A549 (cell line): ENCODE data around the gene MRRF. TPM values are rescaled to one million over a fixed set of nuclear protein-coding genes. Genes with fewer than 3 reads are reported as not detected.

Experiments used
- ATAC-seq, 2 experiments: fragments of 200-7000 bp in 1 of 2; fragments of >200 bp in 1 of 2; cut with Nextera tagmentation in 1 of 2; cut with Tn5 transposase in 1 of 2; 3 replicates each; pipeline versions ENCODE4 v1.8.0 to v1.9.1; 2018 to 2020; ENCODE audit warnings: mild to moderate bottlenecking in 1 of 2, moderate library complexity in 1 of 2
- CTCF ChIA-PET: fragments of 300-600 bp; sonication (Branson Sonifier 250); formaldehyde crosslinking; extraction: SDS; loops from one replicate; lab custom pipeline; 2021; ENCODE audit warnings: antibody characterized with exemption, inconsistent platforms; lab: Yijun Ruan, JAX
- POLR2A ChIA-PET: fragments of 350-600 bp; formaldehyde crosslinking; extraction: SDS; loops from one replicate; lab custom pipeline; 2021; ENCODE audit warnings: antibody characterized with exemption, inconsistent platforms; lab: Yijun Ruan, JAX
- DNase-seq, 2 experiments: peaks; one replicate each; pipeline versions ENCODE4 v3.0.0 to v3.0.0-alpha.2; 2011 to 2016; ENCODE audit warnings: low read depth in 1 of 2, low spot score in 1 of 2
- FAIRE-seq: peaks from 2 replicates; lab custom pipeline; 2011; peaks lifted over from hg19 to GRCh38; lab: Jason Lieb, UNC
- H3K27ac ChIP-seq, 2 experiments: fragments of >200 bp; sonication (Bioruptor Twin); formaldehyde crosslinking; 3 replicates each; pipeline ENCODE4 v1.5.1; 2016 to 2017
- H3K4me1 ChIP-seq: fragments of >200 bp; sonication (Bioruptor Twin); formaldehyde crosslinking; 3 replicates; pipeline ENCODE4 v1.6.1; 2016
- H3K4me2 ChIP-seq: fragments of >200 bp; sonication (Bioruptor Twin); formaldehyde crosslinking; 3 replicates; pipeline ENCODE4 v1.6.1; 2016
- H3K4me3 ChIP-seq: fragments of >200 bp; sonication (Bioruptor Twin); formaldehyde crosslinking; 3 replicates; pipeline ENCODE4 v1.5.1; 2016
- H3K9me3 ChIP-seq: fragments of >200 bp; sonication (Bioruptor Twin); formaldehyde crosslinking; 3 replicates; pipeline ENCODE4 v1.6.1; 2016
- CEBPB ChIP-seq, 2 experiments: fragments of >200 bp in 1 of 2; sonication (Bioruptor Twin) in 1 of 2; formaldehyde crosslinking in 1 of 2; IDR thresholded peaks; 2 replicates each; pipeline ENCODE4 v1.6.1; 2012 to 2016
- CHD2 ChIP-seq: fragments of 150-350 bp; IDR thresholded peaks from 2 replicates; pipeline ENCODE4 v1.6.1; 2014; ENCODE audit warnings: low read length; ENCODE audit not compliant: partially characterized antibody
- ESRRA ChIP-seq: fragments of 150-350 bp; IDR thresholded peaks from 2 replicates; pipeline ENCODE4 v1.6.1; 2014; ENCODE audit warnings: mild to moderate bottlenecking, low read length, borderline replicate concordance
- FOSB ChIP-seq: fragments of 250-450 bp; sonication (Bioruptor Pico); IDR thresholded peaks from 2 replicates; pipeline ENCODE4 v1.5.0; 2020; ENCODE audit warnings: mild to moderate bottlenecking, moderate library complexity
- FOSL2 ChIP-seq, 2 experiments: fragments of 450-650 bp in 1 of 2; fragments of >200 bp in 1 of 2; sonication (Bioruptor Twin) in 1 of 2; formaldehyde crosslinking; IDR thresholded peaks; 2 replicates each; pipeline versions ENCODE4 v1.5.0 to v1.6.1; 2016 to 2020; ENCODE audit warnings: mild to moderate bottlenecking in 1 of 2, moderate library complexity in 1 of 2
- FOXS1 ChIP-seq: fragments of 250-450 bp; sonication (Bioruptor Pico); IDR thresholded peaks from 2 replicates; pipeline ENCODE4 v1.5.0; 2020; ENCODE audit warnings: mild to moderate bottlenecking, moderate library complexity
- HEYL ChIP-seq: fragments of 250-450 bp; sonication (Bioruptor Pico); IDR thresholded peaks from 2 replicates; pipeline ENCODE4 v1.8.0; 2021; ENCODE audit warnings: mild to moderate bottlenecking, moderate library complexity
- HOXA7 ChIP-seq: fragments of 250-450 bp; sonication (Bioruptor Pico); IDR thresholded peaks from 2 replicates; pipeline ENCODE4 v1.5.0; 2020; ENCODE audit warnings: mild to moderate bottlenecking, moderate library complexity
- HOXB5 ChIP-seq: fragments of 250-450 bp; sonication (Bioruptor Pico); IDR thresholded peaks from 2 replicates; pipeline ENCODE4 v1.5.0; 2020; ENCODE audit warnings: mild to moderate bottlenecking, moderate library complexity
- KDM1A ChIP-seq: fragments of 200-600 bp; sonication (generic); IDR thresholded peaks from 2 replicates; pipeline ENCODE4 v1.6.1; 2016; ENCODE audit warnings: low read depth, mild to moderate bottlenecking
- NR3C1 ChIP-seq: fragments of >200 bp; sonication (Bioruptor Twin); formaldehyde crosslinking; IDR thresholded peaks from 3 replicates; pipeline ENCODE4 v1.6.1; 2017
- PHF8 ChIP-seq: fragments of 200-600 bp; sonication (generic); IDR thresholded peaks from 2 replicates; pipeline ENCODE4 v1.6.1; 2016; ENCODE audit warnings: low read depth, mild to moderate bottlenecking, antibody characterized with exemption, moderate library complexity, borderline replicate concordance
- POLR2A ChIP-seq: IDR thresholded peaks from 2 replicates; pipeline ENCODE4 v1.6.1; 2012; ENCODE audit warnings: mild to moderate bottlenecking, low read length
- RAD21 ChIP-seq, 2 experiments: fragments of >200 bp in 1 of 2; sonication (Bioruptor Twin) in 1 of 2; formaldehyde crosslinking in 1 of 2; IDR thresholded peaks in 1 of 2; conservative IDR thresholded peaks in 1 of 2; 2 replicates in 1 of 2; 3 replicates in 1 of 2; pipeline ENCODE4 v1.6.1; 2012 to 2018; ENCODE audit warnings: inconsistent platforms in 1 of 2
- RARB ChIP-seq: fragments of 250-450 bp; sonication (Bioruptor Pico); IDR thresholded peaks from 2 replicates; pipeline ENCODE4 v1.8.0; 2021; ENCODE audit warnings: mild to moderate bottlenecking, moderate library complexity
- RFX5 ChIP-seq: fragments of 450-650 bp; IDR thresholded peaks from 2 replicates; pipeline ENCODE4 v1.7.1; 2014; ENCODE audit warnings: antibody characterized with exemption, mild to moderate bottlenecking, moderate library complexity
- RNF2 ChIP-seq: fragments of 200-600 bp; sonication (generic); IDR thresholded peaks from 2 replicates; pipeline ENCODE4 v1.6.1; 2016; ENCODE audit warnings: low read depth, mild to moderate bottlenecking, antibody characterized with exemption, moderate library complexity, borderline replicate concordance
- TP53 ChIP-seq: fragments of 250-450 bp; sonication (Bioruptor Pico); IDR thresholded peaks from 2 replicates; pipeline ENCODE4 v1.5.0; 2021; ENCODE audit warnings: mild to moderate bottlenecking, moderate library complexity
- ZC3H11A ChIP-seq: fragments of 450-650 bp; IDR thresholded peaks from 2 replicates; pipeline ENCODE4 v1.6.1; 2014; ENCODE audit warnings: antibody characterized with exemption, mild to moderate bottlenecking
- ZFP36 ChIP-seq: fragments of 450-650 bp; IDR thresholded peaks from 2 replicates; pipeline ENCODE4 v1.6.1; 2014; ENCODE audit warnings: borderline replicate concordance; ENCODE audit not compliant: partially characterized antibody
- WGBS: methylation state at CpG from one replicate; pipeline ENCODE4 v1.1.6; 2017; ENCODE audit errors: missing lambda C conversion rate; 5-methylcytosine and 5-hydroxymethylcytosine counted together
- polyA plus RNA-seq, 4 experiments: library from polyadenylated mRNA; depleted of rRNA in 3 of 4; stranded (reverse); fragments of >200 nt; fragmentation: RNase III in 1 of 4; extraction: RNeasy Plus Mini Kit Qiagen cat#74134 plus additional on column Dnase treatment in 1 of 4; gene quantifications; 2 replicates in 3 of 4; 3 replicates in 1 of 4; pipeline ENCODE4 v1.2.3, GENCODE V29; 2011 to 2017
- TF ChIP-seq, protein P1 (sequence below): fragments of 150-350 bp; IDR thresholded peaks from 2 replicates; pipeline ENCODE4 v1.6.1; 2014; ENCODE audit warnings: low read depth, mild to moderate bottlenecking, low read length
- TF ChIP-seq, protein P2 (sequence below): fragments of 250-450 bp; sonication (Bioruptor Pico); IDR thresholded peaks from 2 replicates; pipeline ENCODE4 v1.5.0; 2021; ENCODE audit warnings: mild to moderate bottlenecking, moderate library complexity, borderline replicate concordance
- TF ChIP-seq, protein P3 (sequence below): fragments of >200 bp; sonication (Bioruptor Twin); formaldehyde crosslinking; IDR thresholded peaks from 2 replicates; pipeline ENCODE4 v1.6.1; 2016
- TF ChIP-seq, protein P4 (sequence below): fragments of 200-600 bp; sonication (generic); IDR thresholded peaks from 2 replicates; pipeline ENCODE4 v1.6.1; 2016; ENCODE audit warnings: antibody characterized with exemption, mild to moderate bottlenecking, moderate library complexity
- TF ChIP-seq, protein P5 (sequence below): IDR thresholded peaks from 2 replicates; pipeline ENCODE4 v1.6.1; 2012

The MRRF gene
- polyA plus RNA-seq, 2 of the 4 experiments (the other 2 are of a cell fraction) = 63.6 to 107 TPM

DNA sequence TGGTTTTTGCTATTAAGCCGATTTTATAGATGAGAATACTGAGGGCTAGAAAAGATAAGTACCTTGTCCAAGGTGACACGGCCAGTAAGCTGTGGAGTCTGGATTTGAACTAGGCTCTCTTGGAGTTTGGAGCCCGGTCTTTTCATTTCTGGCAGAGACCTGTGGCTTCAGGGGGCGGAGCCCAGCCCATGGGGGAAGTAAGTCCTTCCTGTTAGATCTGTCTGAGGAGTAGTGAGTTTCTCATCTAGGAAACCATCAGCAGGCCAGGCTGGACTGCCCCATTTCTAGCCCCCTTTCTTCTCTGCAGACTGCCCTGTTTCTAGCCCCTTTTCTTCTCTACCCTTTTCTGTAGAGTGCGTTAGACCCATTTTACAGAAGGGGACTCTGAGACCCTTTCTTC, 105.6 kb downstream of the MRRF start:
- H3K4me1 ChIP-seq = 0 out of 3 replicates have a peak, but pooled peaks cover 6% of the 10 kb centered on the region
- H3K27ac ChIP-seq = no peak overlapping the region
- TF ChIP-seq NR3C1 (no peak), ZFP36 (no peak), RAD21 (conservative IDR thresholded peaks at IDR 0.05 in 1 of 2, IDR thresholded peaks at IDR 0.05 in 1 of 2) (no peak), CEBPB (IDR thresholded peaks at IDR 0.05) (no peak), KDM1A (no peak), ZC3H11A (no peak), HEYL (CRISPR knock-in tag) (no peak), RFX5 (no peak), HOXA7 (CRISPR knock-in tag) (no peak), FOSB (no peak), RNF2 (no peak), PHF8 (no peak)
- TF ChIP-seq, protein P1, sequence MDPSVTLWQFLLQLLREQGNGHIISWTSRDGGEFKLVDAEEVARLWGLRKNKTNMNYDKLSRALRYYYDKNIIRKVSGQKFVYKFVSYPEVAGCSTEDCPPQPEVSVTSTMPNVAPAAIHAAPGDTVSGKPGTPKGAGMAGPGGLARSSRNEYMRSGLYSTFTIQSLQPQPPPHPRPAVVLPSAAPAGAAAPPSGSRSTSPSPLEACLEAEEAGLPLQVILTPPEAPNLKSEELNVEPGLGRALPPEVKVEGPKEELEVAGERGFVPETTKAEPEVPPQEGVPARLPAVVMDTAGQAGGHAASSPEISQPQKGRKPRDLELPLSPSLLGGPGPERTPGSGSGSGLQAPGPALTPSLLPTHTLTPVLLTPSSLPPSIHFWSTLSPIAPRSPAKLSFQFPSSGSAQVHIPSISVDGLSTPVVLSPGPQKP = no peak
- TF ChIP-seq, protein P2, sequence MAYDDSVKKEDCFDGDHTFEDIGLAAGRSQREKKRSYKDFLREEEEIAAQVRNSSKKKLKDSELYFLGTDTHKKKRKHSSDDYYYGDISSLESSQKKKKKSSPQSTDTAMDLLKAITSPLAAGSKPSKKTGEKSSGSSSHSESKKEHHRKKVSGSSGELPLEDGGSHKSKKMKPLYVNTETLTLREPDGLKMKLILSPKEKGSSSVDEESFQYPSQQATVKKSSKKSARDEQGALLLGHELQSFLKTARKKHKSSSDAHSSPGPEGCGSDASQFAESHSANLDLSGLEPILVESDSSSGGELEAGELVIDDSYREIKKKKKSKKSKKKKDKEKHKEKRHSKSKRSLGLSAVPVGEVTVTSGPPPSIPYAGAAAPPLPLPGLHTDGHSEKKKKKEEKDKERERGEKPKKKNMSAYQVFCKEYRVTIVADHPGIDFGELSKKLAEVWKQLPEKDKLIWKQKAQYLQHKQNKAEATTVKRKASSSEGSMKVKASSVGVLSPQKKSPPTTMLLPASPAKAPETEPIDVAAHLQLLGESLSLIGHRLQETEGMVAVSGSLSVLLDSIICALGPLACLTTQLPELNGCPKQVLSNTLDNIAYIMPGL (CRISPR knock-in tag) = no peak
- TF ChIP-seq, all 56 proteins: peak for 0
- no peak for DNase-seq
- Histone ChIP-seq H3K4me2 (no peak overlapping the region), H3K4me3 (no peak overlapping the region), H3K9me3 (no peaks in the 10 kb centered on the region)
- POLR2A ChIA-PET = no interaction called here
- WGBS = 77% methylated on average over 5 of the region's 5 CpGs
- FAIRE-seq = no peak
- CTCF ChIA-PET = interaction anchor here (0.8 to 6.9 kb wide), 5 partner anchors 12 to 247 kb away, joined by 3 to 31 read pairs (median 3); no protein-coding TSS in a partner anchor
- no peak for ATAC-seq

DNA sequence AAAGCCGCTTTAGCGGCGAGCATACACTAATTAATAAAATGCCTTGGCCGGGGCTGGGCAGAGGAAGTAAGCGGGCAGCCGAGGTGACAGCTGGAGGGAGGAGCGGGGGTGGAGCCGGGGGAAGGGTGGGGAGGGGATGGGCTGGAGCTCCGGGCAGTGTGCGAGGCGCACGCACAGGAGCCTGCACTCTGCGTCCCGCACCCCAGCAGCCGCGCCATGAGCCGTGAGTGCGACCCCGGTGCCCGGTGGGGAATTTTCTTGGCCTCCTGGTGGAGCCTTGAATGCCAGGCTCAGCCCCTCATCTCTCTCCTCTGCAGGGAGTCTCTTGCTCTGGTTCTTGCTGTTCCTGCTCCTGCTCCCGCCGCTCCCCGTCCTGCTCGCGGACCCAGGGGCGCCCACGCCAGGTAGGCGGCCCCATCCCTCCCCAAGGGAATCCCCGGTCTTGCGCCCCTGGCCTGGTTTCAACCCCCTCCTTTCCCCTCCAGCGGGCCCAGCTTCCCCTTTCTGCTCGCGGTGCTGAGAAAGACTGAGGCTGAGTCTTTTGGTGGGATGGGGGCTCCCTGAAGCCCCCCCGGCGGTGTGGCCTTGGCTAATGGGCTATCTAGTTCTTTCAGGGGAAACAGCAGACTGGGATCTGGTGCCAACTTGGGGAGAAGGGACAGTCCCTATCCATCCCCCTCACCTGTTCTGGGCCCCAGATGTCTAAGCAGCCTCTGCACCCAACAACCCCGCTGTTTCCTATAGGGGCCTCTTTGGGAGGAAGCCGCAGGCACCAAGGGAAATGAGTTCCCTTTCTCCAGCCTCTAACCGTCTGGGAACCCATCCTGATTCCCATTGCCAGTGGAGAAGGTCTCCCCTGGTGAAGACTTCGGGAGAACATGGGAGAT, 106.4 kb downstream of the MRRF start, which contains the start of gene PTGS1:
TSS of gene PTGS1 (plus strand) at position 156 of the 887 bp plus-strand sequence. CDS start at position 217, 61 bp downstream.
- whole genome bisulfite sequencing = 70% methylated on average over 30 of the region's 39 CpGs
- TF ChIP-seq ZC3H11A (no peak), FOSL2 (IDR thresholded peaks at IDR 0.05) (no peak), FOSL2 (CRISPR knock-in tag; IDR thresholded peaks at IDR 0.05) (no peak), FOXS1 (CRISPR knock-in tag) (no peak), HOXB5 (CRISPR knock-in tag) (no peak), POLR2A (no peak), RNF2 (no peak), KDM1A (no peak), CHD2 (no peak), FOSB (no peak), TP53 (CRISPR knock-in tag) (no peak), RARB (CRISPR knock-in tag) (no peak), HEYL (CRISPR knock-in tag) (no peak), ESRRA (no peak)
- TF ChIP-seq, protein P3, sequence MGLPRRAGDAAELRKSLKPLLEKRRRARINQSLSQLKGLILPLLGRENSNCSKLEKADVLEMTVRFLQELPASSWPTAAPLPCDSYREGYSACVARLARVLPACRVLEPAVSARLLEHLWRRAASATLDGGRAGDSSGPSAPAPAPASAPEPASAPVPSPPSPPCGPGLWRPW = no peak
- TF ChIP-seq, protein P4, sequence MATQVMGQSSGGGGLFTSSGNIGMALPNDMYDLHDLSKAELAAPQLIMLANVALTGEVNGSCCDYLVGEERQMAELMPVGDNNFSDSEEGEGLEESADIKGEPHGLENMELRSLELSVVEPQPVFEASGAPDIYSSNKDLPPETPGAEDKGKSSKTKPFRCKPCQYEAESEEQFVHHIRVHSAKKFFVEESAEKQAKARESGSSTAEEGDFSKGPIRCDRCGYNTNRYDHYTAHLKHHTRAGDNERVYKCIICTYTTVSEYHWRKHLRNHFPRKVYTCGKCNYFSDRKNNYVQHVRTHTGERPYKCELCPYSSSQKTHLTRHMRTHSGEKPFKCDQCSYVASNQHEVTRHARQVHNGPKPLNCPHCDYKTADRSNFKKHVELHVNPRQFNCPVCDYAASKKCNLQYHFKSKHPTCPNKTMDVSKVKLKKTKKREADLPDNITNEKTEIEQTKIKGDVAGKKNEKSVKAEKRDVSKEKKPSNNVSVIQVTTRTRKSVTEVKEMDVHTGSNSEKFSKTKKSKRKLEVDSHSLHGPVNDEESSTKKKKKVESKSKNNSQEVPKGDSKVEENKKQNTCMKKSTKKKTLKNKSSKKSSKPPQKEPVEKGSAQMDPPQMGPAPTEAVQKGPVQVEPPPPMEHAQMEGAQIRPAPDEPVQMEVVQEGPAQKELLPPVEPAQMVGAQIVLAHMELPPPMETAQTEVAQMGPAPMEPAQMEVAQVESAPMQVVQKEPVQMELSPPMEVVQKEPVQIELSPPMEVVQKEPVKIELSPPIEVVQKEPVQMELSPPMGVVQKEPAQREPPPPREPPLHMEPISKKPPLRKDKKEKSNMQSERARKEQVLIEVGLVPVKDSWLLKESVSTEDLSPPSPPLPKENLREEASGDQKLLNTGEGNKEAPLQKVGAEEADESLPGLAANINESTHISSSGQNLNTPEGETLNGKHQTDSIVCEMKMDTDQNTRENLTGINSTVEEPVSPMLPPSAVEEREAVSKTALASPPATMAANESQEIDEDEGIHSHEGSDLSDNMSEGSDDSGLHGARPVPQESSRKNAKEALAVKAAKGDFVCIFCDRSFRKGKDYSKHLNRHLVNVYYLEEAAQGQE = no peak
- TF ChIP-seq, protein P5, sequence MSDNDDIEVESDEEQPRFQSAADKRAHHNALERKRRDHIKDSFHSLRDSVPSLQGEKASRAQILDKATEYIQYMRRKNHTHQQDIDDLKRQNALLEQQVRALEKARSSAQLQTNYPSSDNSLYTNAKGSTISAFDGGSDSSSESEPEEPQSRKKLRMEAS = no peak
- H3K4me3 ChIP-seq = no peak within 1 kb of the TSS
- CTCF ChIA-PET = interaction anchor here (1.0 to 6.9 kb wide), 3 partner anchors 12 to 34 kb away, joined by 3 to 31 read pairs (median 5); no protein-coding TSS in a partner anchor
- DNase-seq = no peak
- H3K27ac ChIP-seq = no peak within 1 kb of the TSS
- ATAC-seq = no peak
- no peak for FAIRE-seq
- no peaks in the 10 kb centered on the region for H3K9me3 ChIP-seq
- H3K4me2 ChIP-seq = no peak within 1 kb of the TSS
- POLR2A ChIA-PET = no interaction called here
- peaks cover 12% of the 10 kb centered on the region for H3K4me1 ChIP-seq
